Calu3 (cell line): ENCODE data around the gene HINFP. TPM values are rescaled to one million over a fixed set of nuclear protein-coding genes. Genes with fewer than 3 reads are reported as not detected.

Experiments
- BruUV-seq: library from RNA; stranded (reverse); fragments of 400-500 nt; replicated peaks from 2 replicates; lab custom pipeline; 2021; lab: Mats Ljungman, UMichigan
- CTCF ChIA-PET: fragments of 300-600 bp; sonication (Branson Sonifier 250); formaldehyde crosslinking; loops from one replicate; lab custom pipeline; 2022; ENCODE audit warnings: antibody characterized with exemption; lab: Charles Lee
- DNase-seq: peaks from one replicate; pipeline ENCODE4 v3.0.0; 2022
- H3K27ac Mint-ChIP-seq: one replicate; pipeline ENCODE4 v1.8.0; 2022; ENCODE audit warnings: mixed read lengths; ENCODE audit not compliant: unreplicated experiment
- H3K27me3 Mint-ChIP-seq: one replicate; pipeline ENCODE4 v1.8.0; 2022; ENCODE audit warnings: mixed read lengths; ENCODE audit not compliant: unreplicated experiment
- H3K36me3 Mint-ChIP-seq: one replicate; pipeline ENCODE4 v1.8.0; 2022; ENCODE audit warnings: mild to moderate bottlenecking, moderate library complexity, mixed read lengths; ENCODE audit not compliant: insufficient read depth, unreplicated experiment
- H3K4me1 Mint-ChIP-seq: one replicate; pipeline ENCODE4 v1.8.0; 2022; ENCODE audit warnings: mild to moderate bottlenecking, low read depth, mixed read lengths; ENCODE audit not compliant: unreplicated experiment
- H3K4me3 Mint-ChIP-seq: one replicate; pipeline ENCODE4 v1.8.0; 2022; ENCODE audit warnings: mild to moderate bottlenecking, low read depth, moderate library complexity, mixed read lengths; ENCODE audit not compliant: unreplicated experiment
- H3K9me3 Mint-ChIP-seq: one replicate; pipeline ENCODE4 v1.8.0; 2022; ENCODE audit warnings: low read depth, mixed read lengths; ENCODE audit not compliant: unreplicated experiment
- CTCF ChIP-seq: fragments of 200-600 bp; IDR thresholded peaks from one replicate; pipeline ENCODE4 v1.8.0; 2022; ENCODE audit warnings: antibody characterized with exemption; ENCODE audit not compliant: unreplicated experiment
- intact Hi-C: fragments of 100-400 bp; cut with micrococcal nuclease; formaldehyde crosslinking; loops from one replicate; pipeline ENCODE4 v1.10.0; 2022; ENCODE audit not compliant: unreplicated experiment
- total RNA-seq: library from RNA; stranded (reverse); gene quantifications from 2 replicates; pipeline ENCODE4 v1.2.3, GENCODE V29; 2022

The HINFP gene
- total RNA-seq, 1 experiment from 2014 or later = 21.8 TPM

GRCh38 chr11:119173453-119173852, 52.1 kb downstream of the HINFP start:
- Mint-ChIP-seq H3K4me1 (no peaks in the 10 kb centered on the region), H3K27me3 (no peaks in the 10 kb centered on the region), H3K27ac (no peak overlapping the region), H3K36me3 (peaks cover 8% of the 10 kb centered on the region), H3K4me3 (no peak overlapping the region), H3K9me3 (no peaks in the 10 kb centered on the region)
- no peak for TF ChIP-seq CTCF
- intact Hi-C loops = no loop called here
- DNase-seq = no peak
- CTCF ChIA-PET = no interaction called here
- BruUV-seq = no TSS peak

- no peaks in the 10 kb centered on the region for H3K4me1 Mint-ChIP-seq
- no peak for DNase-seq
- no TSS peak for BruUV-seq
- CTCF ChIA-PET = no interaction called here
- H3K9me3 Mint-ChIP-seq = no peaks in the 10 kb centered on the region
- no peak overlapping the region for H3K4me3 Mint-ChIP-seq
- H3K27ac Mint-ChIP-seq = no peak overlapping the region
- no peaks in the 10 kb centered on the region for H3K27me3 Mint-ChIP-seq
- H3K36me3 Mint-ChIP-seq = no peaks in the 10 kb centered on the region
- TF ChIP-seq CTCF = no peak
- intact Hi-C loops = no loop called here
Measured at GRCh38 chr11:119175493-119176077, 54.2 kb downstream of the HINFP start.

GRCh38 chr11:119178166-119178680, 56.8 kb downstream of the HINFP start:
- Mint-ChIP-seq H3K36me3 (no peaks in the 10 kb centered on the region), H3K9me3 (no peaks in the 10 kb centered on the region), H3K27ac (no peak overlapping the region), H3K27me3 (no peaks in the 10 kb centered on the region), H3K4me3 (no peak overlapping the region), H3K4me1 (no peaks in the 10 kb centered on the region)
- CTCF ChIA-PET = no interaction called here
- no TSS peak for BruUV-seq
- no peak for DNase-seq
- intact Hi-C loops = no loop called here
- no peak for TF ChIP-seq CTCF

- CTCF ChIA-PET = interaction anchor here (0.5 kb wide), 1 partner anchor 18 kb away, joined by 3 read pairs; no protein-coding TSS in a partner anchor
- no peak overlapping the region for H3K27ac Mint-ChIP-seq
- DNase-seq = no peak
- TF ChIP-seq CTCF = no peak
- H3K9me3 Mint-ChIP-seq = no peaks in the 10 kb centered on the region
- H3K4me1 Mint-ChIP-seq = no peaks in the 10 kb centered on the region
- BruUV-seq = no TSS peak
- H3K27me3 Mint-ChIP-seq = no peaks in the 10 kb centered on the region
- no peaks in the 10 kb centered on the region for H3K36me3 Mint-ChIP-seq
- intact Hi-C loops = no loop called here
- H3K4me3 Mint-ChIP-seq = no peak overlapping the region
Measured at GRCh38 chr11:119179342-119179741, 58.0 kb downstream of the HINFP start.
